Measurements from ENCODE around the gene PRR30. TPM values are rescaled to one million over a fixed set of nuclear protein-coding genes. Genes with fewer than 3 reads are reported as not detected.

PRR30 gene
- total RNA-seq, 1 experiment from 2014 or later: not detected

DNA sequence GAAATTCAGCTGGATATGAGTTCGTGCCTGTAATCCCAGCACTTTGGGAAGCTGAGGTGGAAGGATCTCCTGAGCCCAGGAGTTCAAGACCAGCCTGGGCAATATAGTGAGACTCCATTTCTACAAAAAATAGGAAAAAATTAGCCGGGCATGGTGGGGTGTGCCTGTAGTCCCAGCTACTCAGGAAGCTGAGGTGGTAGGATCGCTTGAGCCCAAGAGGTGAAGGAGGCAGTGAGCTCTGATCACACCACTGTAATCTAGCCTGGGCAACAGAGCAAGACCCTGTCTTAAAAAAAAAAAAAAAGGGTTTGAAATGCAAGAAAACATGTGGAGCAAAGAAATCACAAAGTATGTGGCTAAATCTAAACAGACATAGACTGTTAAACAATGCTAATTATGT is 30.1 kb downstream of the PRR30 start:
- in situ Hi-C loops (cut with HindIII; ENCODE audit: low sequenced_read_pairs): no loop called here
- DNase-seq (ENCODE audit: low spot score): no peak

DNA sequence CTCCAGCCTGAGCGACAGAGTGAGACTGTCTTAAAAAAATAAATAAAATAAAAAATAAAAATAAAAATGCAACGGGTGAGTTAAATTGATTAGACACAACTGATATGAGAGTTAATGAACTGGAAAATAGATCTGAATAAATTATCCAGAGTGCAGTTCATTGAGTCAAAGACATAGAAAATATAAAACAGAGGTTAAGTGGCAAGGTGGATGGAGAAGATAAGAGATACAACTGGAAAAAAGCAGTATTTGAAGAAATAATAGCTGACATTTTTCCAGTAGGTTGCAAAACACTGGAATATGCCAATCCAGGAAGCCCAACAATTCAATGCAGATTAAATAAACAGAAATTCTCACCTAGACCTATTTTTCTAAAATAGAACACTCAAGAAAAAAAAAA is 31.0 kb downstream of the PRR30 start:
- in situ Hi-C loops (cut with HindIII; ENCODE audit: low sequenced_read_pairs): no loop called here

DNA sequence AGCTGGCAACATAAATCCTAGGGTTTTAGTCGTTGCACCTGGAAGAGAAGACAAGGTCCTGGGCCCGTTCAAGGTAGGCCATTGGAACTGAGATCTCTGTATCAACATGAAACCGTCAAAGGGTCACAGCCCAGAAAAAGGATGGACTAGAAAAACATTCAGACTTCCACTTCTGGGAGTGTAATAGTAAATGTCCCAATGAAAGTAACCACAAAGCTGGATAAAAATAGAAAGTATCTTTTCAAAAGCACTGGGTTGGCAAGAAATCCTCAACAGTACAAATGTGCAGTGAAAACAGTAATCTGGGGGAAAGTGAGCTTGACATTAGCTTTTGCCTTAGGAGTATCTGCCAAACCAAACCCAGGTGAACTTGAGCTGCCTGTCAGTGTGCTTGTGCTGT is 33.2 kb downstream of the PRR30 start:
- no peak for DNase-seq (ENCODE audit: low spot score)
- in situ Hi-C loops (cut with HindIII; ENCODE audit: low sequenced_read_pairs): no loop called here

More for the DNA sequence above, 31.0 kb downstream of the PRR30 start:
- DNase-seq (ENCODE audit: low spot score): no peak

DNA sequence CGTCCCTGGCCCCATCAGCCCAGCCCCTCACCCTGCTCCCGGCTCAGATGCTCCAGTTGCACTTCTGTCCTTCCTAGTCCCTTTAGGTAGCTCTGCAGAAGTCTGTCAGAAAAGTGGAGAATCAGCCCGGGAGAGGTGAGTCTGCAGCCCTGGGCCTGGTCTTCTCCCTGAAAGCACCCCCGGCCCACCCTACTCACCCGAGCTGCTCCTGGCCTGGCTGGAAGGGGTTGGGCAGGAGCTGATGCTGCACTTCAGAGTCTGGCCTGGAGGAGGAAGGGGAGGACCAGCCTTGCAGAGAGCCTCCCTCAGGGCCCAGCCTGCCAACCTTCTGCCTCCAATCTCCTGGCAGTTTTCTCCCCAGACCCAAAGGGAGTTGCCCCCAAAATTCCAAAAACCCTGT is 36.9 kb downstream of the PRR30 start:
- no peak for DNase-seq (ENCODE audit: low spot score)
- in situ Hi-C loops (cut with HindIII; ENCODE audit: low sequenced_read_pairs): no loop called here

DNA sequence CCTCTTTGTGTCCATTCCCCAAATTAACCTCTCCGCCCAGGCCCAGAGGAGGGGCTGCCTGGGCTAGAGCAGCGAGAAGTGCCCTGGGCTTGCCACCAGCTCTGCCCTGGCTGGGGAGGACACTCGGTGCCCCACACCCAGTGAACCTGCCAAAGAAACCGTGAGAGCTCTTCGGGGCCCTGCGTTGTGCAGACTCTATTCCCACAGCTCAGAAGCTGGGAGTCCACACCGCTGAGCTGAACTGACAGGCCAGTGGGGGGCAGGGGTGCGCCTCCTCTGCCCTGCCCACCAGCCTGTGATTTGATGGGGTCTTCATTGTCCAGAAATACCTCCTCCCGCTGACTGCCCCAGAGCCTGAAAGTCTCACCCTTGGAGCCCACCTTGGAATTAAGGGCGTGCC is 39.2 kb downstream of the PRR30 start:
- DNase-seq (ENCODE audit: low spot score): no peak
- in situ Hi-C loops (cut with HindIII; ENCODE audit: low sequenced_read_pairs): no loop called here

DNA sequence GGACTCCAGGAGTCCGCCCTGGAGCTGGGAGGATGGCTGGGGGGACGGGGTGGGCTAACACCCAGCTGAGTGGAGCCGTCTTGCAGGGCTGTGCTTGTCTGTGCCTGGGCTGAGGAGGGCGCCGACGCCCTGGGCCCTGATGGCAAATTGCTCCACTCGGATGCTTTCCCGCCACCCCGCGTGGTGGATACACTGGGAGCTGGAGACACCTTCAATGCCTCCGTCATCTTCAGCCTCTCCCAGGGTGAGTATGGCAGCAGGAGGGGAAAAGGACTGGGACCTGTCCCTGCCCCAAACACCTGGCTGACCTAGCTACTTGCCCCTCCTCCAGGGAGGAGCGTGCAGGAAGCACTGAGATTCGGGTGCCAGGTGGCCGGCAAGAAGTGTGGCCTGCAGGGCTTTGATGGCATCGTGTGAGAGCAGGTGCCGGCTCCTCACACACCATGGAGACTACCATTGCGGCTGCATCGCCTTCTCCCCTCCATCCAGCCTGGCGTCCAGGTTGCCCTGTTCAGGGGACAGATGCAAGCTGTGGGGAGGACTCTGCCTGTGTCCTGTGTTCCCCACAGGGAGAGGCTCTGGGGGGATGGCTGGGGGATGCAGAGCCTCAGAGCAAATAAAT is 39.8 kb downstream of the PRR30 start:
- in situ Hi-C loops (cut with HindIII; ENCODE audit: low sequenced_read_pairs): no loop called here
- no peak for DNase-seq (ENCODE audit: low spot score)

DNA sequence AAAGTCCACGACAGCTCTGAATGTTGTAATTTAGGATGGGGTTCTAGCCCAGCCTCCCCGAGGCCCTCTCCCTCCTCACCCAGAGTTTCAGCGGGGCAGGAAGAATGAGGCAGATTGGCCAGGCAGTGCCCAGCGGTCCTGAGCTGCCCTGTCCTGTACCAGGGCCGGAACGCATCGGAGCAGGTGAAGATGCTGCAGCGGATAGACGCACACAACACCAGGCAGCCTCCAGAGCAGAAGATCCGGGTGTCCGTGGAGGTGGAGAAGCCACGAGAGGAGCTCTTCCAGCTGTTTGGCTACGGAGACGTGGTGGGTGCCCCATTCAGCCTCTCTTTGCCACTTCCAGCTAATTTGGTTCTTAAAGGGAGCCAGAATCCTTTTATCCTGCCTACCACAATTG is 41.9 kb downstream of the PRR30 start:
- DNase-seq (ENCODE audit: low spot score): no peak
- in situ Hi-C loops (cut with HindIII; ENCODE audit: low sequenced_read_pairs): no loop called here

DNA sequence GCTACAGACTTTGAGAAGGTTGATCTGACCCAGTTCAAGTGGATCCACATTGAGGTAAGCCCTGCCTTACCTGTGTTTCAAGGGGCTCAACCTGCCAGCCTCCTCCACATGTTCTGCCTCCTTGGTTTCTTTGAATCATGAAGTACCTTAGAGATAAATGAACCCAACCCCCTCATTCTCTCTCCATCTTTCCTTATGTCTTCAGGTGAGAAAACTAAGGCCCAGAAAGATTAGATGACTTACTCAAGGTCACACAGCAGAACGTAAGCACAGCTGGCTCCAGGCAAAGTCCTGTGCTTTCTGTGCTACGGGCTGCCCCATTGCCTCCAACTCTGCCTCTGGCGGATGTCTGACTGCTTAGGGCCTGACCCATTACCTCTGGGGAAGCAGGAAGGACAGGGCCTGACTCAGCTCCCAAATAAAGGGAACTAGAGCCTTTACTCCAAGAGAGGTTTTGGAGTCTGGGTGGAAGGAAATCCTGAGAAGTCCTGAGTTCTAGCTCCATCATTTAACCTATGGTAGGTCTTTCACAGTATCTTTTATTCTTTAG is 42.4 kb downstream of the PRR30 start:
- in situ Hi-C loops (cut with HindIII; ENCODE audit: low sequenced_read_pairs): no loop called here
- no peak for DNase-seq (ENCODE audit: low spot score)

DNA sequence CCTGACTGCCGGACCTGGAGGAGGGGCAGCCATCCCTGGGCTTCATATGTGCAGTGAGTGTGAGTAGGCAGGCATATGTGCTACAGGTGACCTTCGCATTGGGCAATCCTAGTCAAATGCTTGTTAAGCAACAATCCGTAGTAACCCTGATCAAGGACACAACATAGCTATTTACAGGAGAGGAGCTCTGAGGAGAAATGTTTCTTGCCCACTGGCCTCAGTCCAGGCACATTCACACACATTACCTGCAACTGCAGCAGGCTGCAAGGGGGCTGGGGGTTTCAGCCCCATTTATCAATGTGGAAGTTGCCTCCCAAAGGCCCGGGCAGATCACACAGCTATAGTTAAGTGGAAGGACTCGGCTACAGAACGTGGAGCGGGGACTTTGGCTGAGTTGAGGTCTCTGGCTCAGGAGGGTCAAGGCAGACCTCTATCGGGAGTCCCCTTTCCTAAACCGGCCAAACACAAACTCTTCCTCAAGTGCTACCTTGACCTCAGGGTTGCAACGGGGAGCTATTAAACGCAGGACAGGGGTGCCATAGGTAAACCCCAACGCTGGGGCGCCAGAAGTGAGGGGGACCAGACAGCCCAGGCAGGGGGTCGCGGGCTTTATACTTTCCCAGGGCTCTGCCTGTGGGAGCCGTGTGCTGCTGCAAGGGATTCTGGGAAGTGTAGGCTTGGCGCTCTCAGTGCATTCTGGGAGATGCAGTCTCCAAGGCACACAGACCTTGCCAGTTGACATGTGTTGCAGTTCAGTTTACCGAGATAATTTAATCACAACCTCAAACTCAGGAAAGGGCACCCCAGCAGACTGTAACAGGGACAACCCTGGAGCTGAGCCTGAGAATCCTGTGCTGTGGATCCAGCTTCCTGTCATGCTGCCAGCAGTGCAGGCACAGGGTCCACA is 43.2 kb downstream of the PRR30 start:
- DNase-seq (ENCODE audit: low spot score): peak; percentile 88
- in situ Hi-C loops (cut with HindIII; ENCODE audit: low sequenced_read_pairs): no loop called here

DNA sequence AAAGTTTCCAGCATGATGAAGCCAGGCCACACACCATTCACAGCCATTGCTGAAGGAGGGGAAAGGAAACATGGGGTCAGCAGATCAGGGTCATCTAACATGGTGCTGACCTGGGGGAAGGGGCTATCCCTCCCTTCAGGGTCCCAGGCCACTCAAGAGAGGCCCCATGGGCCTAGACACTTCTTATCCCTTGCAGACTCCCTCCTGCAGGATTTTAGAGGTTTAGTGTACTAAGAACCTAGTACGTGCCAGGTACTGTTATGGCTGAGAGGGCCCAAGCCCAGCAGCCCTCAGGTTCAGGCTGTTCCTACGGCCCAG is 43.8 kb downstream of the PRR30 start:
- no peak for DNase-seq (ENCODE audit: low spot score)
- in situ Hi-C loops (cut with HindIII; ENCODE audit: low sequenced_read_pairs): no loop called here

DNA sequence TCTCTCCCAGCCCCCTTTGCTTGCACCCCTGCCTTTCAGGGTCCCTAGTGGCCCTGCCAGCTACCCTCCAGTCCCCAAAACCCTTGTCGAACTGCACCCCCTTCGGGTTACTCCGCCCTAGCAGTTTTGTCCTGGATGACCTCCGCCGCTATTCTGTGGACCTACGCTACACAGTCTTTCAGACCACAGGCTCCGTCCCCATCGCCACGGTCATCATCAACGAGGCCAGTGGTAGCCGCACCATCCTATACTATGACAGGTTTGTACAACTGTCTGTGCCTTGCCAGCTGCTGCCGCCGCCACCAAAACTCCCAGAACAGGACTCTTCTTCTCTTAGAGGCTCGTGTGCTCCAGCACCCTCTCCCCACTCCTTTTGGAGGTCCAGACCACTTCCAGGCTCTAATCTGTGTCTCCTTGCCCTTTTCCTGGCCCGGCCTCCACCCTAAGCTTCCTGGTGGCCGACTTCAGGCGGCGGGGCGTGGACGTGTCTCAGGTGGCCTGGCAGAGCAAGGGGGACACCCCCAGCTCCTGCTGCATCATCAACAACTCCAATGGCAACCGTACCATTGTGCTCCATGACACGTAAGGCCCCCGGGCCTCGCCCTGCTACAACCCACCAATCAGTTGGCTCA is 44.7 kb downstream of the PRR30 start:
- in situ Hi-C loops (cut with HindIII; ENCODE audit: low sequenced_read_pairs): no loop called here
- no peak for DNase-seq (ENCODE audit: low spot score)

DNA sequence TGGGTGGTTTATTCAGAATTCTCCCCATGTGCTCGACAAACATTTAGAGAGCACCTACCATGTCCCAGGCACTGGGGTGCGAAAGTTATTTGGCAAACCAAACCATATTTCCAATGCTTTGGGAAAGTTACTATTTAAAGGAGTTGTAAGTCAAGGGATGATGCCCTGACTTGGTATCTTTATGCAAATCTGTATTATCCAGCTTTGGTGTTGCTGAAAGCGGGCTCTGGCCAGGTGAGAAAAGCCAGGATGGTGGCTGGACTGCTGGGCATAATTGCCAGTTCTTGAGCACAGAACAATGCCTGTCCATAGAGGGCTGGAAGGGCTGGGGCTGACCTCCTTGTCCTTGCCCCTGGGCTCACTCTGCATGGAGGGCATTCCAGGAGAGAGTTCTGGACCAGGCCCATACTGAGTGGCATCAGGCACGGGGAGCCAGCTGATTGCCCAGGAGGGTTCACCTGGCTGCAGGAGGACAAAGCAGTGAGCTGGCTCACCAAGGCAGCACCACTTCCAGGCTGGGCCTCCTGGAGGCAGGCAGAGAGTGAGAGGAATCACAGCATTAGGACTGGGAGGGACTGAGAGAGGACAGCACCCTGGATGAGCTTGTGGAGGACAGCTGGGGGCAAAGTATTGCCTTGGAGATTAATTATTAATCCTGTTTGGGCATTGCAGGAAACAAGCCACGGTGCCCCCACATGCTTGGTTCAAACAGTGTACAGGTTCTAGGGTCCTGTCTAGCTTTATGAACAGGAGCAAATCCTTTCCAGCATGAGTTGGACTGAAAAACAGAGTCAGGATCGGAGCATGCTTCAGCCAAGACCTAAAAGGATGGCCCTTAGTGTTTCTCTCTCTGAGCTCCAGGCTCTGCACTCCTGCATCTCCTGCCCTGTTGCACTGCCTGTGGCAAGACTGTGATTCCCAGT is 45.5 kb downstream of the PRR30 start:
- DNase-seq (ENCODE audit: low spot score): no peak
- in situ Hi-C loops (cut with HindIII; ENCODE audit: low sequenced_read_pairs): no loop called here

DNA sequence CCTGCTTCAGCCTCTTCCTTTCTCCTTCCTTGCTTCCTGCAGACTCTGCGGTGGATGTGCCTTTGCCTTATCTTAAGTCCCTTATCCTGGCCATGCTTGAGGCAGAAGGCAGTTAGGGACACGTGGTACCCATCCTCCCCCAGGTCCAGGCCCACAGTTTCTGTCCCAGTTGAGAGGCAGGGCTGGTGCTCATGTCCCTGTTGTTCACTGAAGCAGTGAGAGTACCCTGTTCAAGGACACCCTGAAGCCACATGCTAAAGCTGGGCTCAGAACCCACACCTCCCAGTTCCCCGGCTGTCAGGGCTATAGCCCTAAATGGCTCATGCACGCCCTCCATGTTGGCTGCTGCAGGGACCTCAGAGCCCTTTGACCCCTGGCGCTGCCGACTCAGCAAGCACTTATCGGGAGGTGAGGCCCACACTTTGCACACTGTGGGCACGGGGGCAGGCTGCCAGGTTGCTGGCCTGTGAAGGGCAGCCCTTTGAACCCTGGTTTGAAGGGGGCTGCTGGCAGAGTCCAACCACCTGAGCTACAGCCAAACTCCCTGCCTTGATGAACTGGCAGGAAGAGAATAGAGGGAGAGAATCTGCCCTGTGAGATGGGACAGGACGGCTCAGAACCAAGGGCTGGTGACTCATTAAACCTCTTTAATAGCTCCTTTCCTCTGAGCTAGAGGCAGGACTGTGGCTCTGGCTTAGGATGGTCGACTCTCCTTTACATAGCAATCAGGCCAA is 46.3 kb downstream of the PRR30 start:
- no peak for DNase-seq (ENCODE audit: low spot score)
- in situ Hi-C loops (cut with HindIII; ENCODE audit: low sequenced_read_pairs): no loop called here

DNA sequence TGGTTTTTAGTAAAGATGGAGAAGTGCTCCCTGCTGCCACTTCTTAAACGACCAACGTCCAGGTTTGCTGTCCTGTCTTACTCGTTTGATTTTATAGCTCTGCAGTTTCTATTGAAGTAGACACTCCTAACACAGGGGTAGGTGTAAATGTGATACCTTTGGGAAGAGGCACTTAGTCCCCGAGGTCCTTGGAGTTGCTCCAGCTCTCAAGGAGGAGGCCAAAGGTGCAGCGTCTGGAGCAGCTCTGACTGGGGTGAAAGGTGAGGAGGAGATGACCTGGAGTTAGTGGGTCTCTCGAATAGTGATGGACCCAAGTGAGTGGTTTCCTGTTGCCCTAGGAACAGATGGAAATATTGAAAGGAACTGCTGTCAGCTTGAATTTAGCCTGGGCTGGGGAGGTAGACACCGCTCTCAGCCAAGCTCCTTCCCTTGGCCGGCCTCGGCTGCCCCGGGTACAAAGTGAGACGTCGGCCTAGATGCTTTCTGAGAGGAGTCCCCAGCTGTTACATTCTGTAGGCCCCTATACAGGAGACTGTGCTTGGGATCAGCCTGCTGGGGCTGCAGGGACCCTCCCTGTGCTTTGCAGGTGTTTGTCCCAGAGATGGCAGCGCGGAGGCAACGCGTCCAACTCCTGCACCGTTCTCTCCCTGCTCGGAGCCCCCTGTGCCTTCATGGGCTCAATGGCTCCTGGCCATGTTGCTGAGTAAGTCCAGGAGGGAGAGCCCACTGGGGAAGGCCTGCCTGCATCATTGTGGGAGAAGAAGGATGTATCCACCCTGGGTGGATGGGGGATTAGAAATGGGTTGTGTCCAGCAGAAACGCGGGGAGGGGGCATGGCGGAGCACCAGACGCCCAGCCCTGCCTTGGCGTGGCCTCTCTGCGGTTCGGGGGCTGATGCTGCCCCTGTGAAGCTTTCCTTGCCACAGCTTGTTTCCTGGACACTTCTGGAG is 47.2 kb downstream of the PRR30 start:
- in situ Hi-C loops (cut with HindIII; ENCODE audit: low sequenced_read_pairs): no loop called here

DNA sequence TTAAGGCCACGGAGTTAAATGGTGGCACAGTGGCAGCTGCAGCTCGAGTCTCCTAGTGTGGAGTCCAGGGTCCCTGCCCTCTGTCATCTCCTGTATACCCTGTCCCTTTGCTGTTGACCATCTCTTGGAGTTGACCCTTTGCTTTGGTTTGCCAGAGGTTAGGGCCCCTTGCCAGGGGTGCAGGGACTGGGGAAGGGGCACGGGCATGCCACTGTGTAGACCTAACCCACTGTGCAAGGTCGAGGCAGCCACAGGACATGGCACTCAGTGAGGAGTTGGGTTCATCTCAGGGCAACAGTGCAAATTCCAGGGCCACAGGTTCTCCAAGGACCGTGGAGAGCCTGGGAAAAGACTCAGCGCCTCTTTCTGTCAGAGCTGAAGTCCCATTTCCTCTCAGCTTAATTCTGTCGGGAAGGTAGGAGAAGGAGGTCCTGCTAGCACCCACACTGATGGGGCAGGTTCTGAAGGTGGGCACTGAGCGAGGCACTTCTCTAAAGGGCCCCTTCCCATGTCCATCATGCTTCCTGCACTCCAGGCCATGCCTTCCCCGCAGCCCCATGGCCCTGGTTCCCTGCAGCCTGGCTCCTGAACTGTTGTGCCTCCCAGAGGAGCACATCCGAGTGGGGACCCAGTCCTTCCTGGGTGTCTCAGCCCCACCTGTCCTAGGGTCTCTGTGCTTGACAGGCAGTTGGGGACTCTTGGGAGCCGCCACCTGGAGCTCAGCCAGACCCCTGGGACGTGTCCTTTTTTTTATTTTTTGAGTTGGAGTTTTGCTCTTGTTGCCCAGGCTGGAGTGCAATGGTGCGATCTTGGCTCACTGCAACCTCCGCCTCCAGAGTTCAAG is 49.9 kb downstream of the PRR30 start:
- DNase-seq (ENCODE audit: low spot score): no peak
- in situ Hi-C loops (cut with HindIII; ENCODE audit: low sequenced_read_pairs): no loop called here

More for the DNA sequence above, 47.2 kb downstream of the PRR30 start:
- DNase-seq (ENCODE audit: low spot score): no peak

DNA sequence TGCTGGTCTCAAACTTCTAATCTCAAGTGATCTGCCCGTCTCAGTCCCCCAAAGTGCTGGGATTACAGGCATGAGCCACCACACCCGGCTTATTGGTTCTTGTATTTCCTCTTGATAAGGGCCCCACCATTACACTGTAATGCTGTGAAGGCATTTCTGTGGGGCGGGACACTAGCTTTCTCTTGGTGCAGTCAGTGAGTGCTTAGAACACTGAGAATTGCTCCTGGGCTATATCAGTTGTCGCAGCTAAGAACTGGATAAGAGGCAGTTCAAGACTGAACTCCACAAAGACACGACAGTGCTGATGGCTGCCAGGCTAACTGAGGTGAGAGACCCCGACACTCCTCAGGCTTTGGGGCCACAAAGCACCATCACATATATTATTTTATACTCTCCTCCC is 50.6 kb downstream of the PRR30 start:
- DNase-seq (ENCODE audit: low spot score): no peak
- in situ Hi-C loops (cut with HindIII; ENCODE audit: low sequenced_read_pairs): no loop called here

Data from G401 (cell line).